Fibroblast of lung (primary cell): ENCODE results near the gene C6orf136. TPM values are rescaled to one million over a fixed set of nuclear protein-coding genes. Genes with fewer than 3 reads are reported as not detected.

Source experiments
- DNase-seq, 2 donors: peaks; one replicate each; pipeline versions ENCODE4 v3.0.0 to v3.0.0-alpha.2; 2010; ENCODE audit warnings: low read depth in 2 of 2
- H2AFZ ChIP-seq: 2 replicates; pipeline ENCODE4 v1.5.1; 2012; ENCODE audit warnings: low read length, control low read depth, inconsistent platforms
- H3K27ac ChIP-seq: 2 replicates; pipeline ENCODE4 v1.5.1; 2011; ENCODE audit warnings: low read length, control low read depth; ENCODE audit not compliant: insufficient read depth
- H3K27me3 ChIP-seq: 2 replicates; pipeline ENCODE4 v1.5.1; 2011; ENCODE audit warnings: mild to moderate bottlenecking, low read length; ENCODE audit not compliant: control insufficient read depth, insufficient read depth
- H3K36me3 ChIP-seq: 2 replicates; pipeline ENCODE4 v1.5.1; 2011; ENCODE audit warnings: low read length; ENCODE audit not compliant: control insufficient read depth, insufficient read depth
- H3K4me1 ChIP-seq: 2 replicates; pipeline ENCODE4 v1.5.1; 2011; ENCODE audit warnings: low read length; ENCODE audit not compliant: control insufficient read depth, insufficient read depth; ENCODE audit errors: extremely low read depth
- H3K4me2 ChIP-seq: 2 replicates; pipeline ENCODE4 v1.5.1; 2011; ENCODE audit warnings: low read length, control low read depth; ENCODE audit not compliant: insufficient read depth; ENCODE audit errors: extremely low read depth
- H3K4me3 ChIP-seq, 4 experiments: fragments of 200-600 bp in 1 of 4; sonication (generic) in 1 of 4; replicated peaks in 1 of 4; 2 replicates each; pipeline ENCODE4 v1.5.1; 2011 to 2016; ENCODE audit warnings: low read length in 4 of 4, low read depth in 3 of 4, mild to moderate bottlenecking in 3 of 4, control low read depth in 2 of 4, inconsistent platforms in 1 of 4, mixed read lengths in 1 of 4; ENCODE audit not compliant: insufficient read depth in 1 of 4; ENCODE audit errors: control extremely low read depth in 1 of 4
- H3K79me2 ChIP-seq: 2 replicates; pipeline ENCODE4 v1.5.1; 2012; ENCODE audit warnings: mild to moderate bottlenecking, low read length, inconsistent platforms; ENCODE audit not compliant: control insufficient read depth, insufficient read depth
- H3K9ac ChIP-seq: 2 replicates; pipeline ENCODE4 v1.5.1; 2011; ENCODE audit warnings: mild to moderate bottlenecking, low read length, control low read depth; ENCODE audit not compliant: insufficient read depth
- H3K9me3 ChIP-seq: 2 replicates; pipeline ENCODE4 v1.5.1; 2012; ENCODE audit warnings: low read depth, low read length; ENCODE audit not compliant: control insufficient read depth, insufficient read depth
- H4K20me1 ChIP-seq: 2 replicates; pipeline ENCODE4 v1.5.1; 2011; ENCODE audit warnings: low read length; ENCODE audit not compliant: control insufficient read depth, insufficient read depth; ENCODE audit errors: extremely low read depth
- EZH2 ChIP-seq: IDR thresholded peaks from 2 replicates; pipeline ENCODE4 v1.5.1; 2012; ENCODE audit warnings: low read length, control low read depth, mild to moderate bottlenecking; ENCODE audit errors: missing control alignments
- polyA plus RNA-seq, 2 donors: library from polyadenylated mRNA; depleted of rRNA in 1 of 2; stranded (reverse) in 1 of 2; unstranded in 1 of 2; fragments of >200 nt; gene quantifications; 2 replicates each; pipeline ENCODE4 v1.2.1, GENCODE V29; 2011 to 2012; ENCODE audit warnings: missing spikeins in 1 of 2
- total RNA-seq: library from RNA; depleted of rRNA; stranded (reverse); fragments of >200 nt; gene quantifications from 2 replicates; pipeline ENCODE4 v1.2.1, GENCODE V29; 2014
- TF ChIP-seq, protein P1 (sequence below), 2 donors: IDR thresholded peaks in 1 of 2; conservative IDR thresholded peaks in 1 of 2; 1 replicate in 1 of 2; 2 replicates in 1 of 2; pipeline ENCODE4 v1.5.1; 2011 to 2012; ENCODE audit warnings: low read length in 2 of 2, control low read depth in 1 of 2, inconsistent platforms in 1 of 2, low read depth in 1 of 2, mild to moderate bottlenecking in 1 of 2

Gene C6orf136
- total and polyA plus RNA-seq, 2 donors (not counting 1 experiment from before 2014, with no cell fraction given) = 2.5 to 3.6 TPM

DNA sequence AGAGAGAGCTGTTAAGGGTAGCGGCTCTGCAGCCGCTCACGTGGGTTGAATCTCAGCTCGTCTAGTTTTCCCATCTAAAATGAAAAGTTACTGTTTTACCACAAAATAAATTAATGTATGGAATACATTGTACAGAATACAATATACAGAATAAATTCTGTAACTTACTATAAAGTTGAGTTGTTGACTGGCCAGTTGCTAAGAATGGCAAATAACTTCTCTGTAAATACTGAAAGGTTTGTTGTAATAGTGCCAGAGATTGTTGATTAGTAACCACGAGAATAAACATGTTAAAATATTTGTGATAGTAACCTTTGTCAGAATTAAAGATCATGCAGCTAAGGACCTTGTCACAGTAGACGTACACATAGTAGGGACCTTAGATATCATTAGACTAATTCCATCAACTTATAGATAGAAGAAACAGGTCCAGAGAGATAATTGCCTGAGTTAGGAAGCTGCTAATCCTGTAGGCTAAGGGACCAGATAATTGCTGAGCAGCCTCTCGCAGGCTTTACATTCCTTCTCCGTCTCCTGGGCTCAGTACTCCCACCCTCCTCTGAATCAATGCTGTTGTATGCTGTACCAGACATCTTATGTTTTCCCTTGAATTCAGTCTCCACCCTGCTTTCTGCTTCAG is 44.4 kb downstream of the C6orf136 start:
- H3K27ac ChIP-seq = peak overlapping the region; percentile 99
- peak overlapping the region; percentile 96 for H3K4me2 ChIP-seq
- no peaks in the 10 kb centered on the region for H4K20me1 ChIP-seq
- peaks cover 32% of the 10 kb centered on the region for H3K79me2 ChIP-seq
- H2AFZ ChIP-seq = peak overlapping the region; percentile 35
- H3K4me3 ChIP-seq = peak overlapping the region; percentile 31 to 95 (median 66)
- H3K9me3 ChIP-seq = no peaks in the 10 kb centered on the region
- H3K36me3 ChIP-seq = no peaks in the 10 kb centered on the region
- TF ChIP-seq, protein P1, sequence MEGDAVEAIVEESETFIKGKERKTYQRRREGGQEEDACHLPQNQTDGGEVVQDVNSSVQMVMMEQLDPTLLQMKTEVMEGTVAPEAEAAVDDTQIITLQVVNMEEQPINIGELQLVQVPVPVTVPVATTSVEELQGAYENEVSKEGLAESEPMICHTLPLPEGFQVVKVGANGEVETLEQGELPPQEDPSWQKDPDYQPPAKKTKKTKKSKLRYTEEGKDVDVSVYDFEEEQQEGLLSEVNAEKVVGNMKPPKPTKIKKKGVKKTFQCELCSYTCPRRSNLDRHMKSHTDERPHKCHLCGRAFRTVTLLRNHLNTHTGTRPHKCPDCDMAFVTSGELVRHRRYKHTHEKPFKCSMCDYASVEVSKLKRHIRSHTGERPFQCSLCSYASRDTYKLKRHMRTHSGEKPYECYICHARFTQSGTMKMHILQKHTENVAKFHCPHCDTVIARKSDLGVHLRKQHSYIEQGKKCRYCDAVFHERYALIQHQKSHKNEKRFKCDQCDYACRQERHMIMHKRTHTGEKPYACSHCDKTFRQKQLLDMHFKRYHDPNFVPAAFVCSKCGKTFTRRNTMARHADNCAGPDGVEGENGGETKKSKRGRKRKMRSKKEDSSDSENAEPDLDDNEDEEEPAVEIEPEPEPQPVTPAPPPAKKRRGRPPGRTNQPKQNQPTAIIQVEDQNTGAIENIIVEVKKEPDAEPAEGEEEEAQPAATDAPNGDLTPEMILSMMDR (conservative IDR thresholded peaks at IDR 0.05 in 1 of 2, IDR thresholded peaks at IDR 0.05 in 1 of 2; ENCODE audit: low read depth in 1 of 2, low read length in 2 of 2) = no peak
- no peak for TF ChIP-seq EZH2
- H3K27me3 ChIP-seq = no peaks in the 10 kb centered on the region
- H3K9ac ChIP-seq = peak overlapping the region; percentile 49
- peaks cover 29% of the 10 kb centered on the region for H3K4me1 ChIP-seq
- DNase-seq = no peak

DNA sequence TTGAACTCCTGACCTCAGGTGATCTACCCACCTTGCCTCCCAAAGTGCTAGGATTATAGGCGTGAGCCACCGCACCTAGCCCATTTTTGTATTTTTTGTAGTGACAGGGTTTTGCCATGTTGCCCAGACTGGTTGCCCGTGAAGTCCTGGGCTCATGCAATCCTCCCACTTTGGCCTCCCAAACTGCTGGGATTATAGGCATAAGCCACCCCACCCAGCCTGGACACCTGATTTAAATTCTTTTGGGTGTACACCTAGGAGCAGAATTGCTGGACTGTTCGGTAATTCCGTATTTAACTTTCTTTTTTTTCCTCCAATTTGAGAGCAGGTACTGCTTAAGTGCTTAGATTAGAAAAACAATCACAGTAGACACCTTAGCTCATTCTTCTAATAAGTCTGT is 49.5 kb downstream of the C6orf136 start:
- Histone ChIP-seq H3K4me3 (no peak overlapping the region), H3K27me3 (no peaks in the 10 kb centered on the region), H3K4me2 (no peak overlapping the region), H2AFZ (no peak overlapping the region), H3K36me3 (peaks cover 3% of the 10 kb centered on the region), H3K9me3 (no peaks in the 10 kb centered on the region), H3K4me1 (peaks cover 5% of the 10 kb centered on the region), H4K20me1 (no peaks in the 10 kb centered on the region), H3K79me2 (no peaks in the 10 kb centered on the region), H3K9ac (no peak overlapping the region), H3K27ac (no peak overlapping the region)
- TF ChIP-seq EZH2 = no peak
- no peak for DNase-seq

DNA sequence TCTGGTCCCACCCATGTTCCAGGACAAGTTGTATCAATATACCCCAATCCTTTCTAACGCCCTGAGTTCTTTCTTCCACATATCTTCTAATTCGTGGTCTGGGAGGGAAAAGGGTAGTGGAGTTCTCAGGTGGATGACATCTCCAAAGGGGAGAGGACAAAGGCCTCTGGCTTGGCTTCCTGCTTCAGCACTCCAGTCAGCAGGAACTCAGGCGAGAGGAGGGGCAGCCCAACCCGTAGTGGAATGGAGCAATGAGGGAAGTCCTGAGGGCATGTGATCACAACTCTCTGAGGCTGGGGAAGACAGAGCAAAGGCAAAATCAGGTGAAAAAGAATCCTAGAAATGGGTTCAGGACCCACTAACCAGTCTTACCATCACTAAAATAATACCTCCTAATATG is 53.4 kb downstream of the C6orf136 start:
- no peak overlapping the region for H3K27ac ChIP-seq
- H3K4me2 ChIP-seq = no peak overlapping the region
- H3K4me3 ChIP-seq = no peak overlapping the region
- no peaks in the 10 kb centered on the region for H3K27me3 ChIP-seq
- H3K79me2 ChIP-seq = no peaks in the 10 kb centered on the region
- H3K36me3 ChIP-seq = peaks cover 3% of the 10 kb centered on the region
- TF ChIP-seq, protein P1 (conservative IDR thresholded peaks at IDR 0.05 in 1 of 2, IDR thresholded peaks at IDR 0.05 in 1 of 2; ENCODE audit: low read depth in 1 of 2, low read length in 2 of 2) = no peak
- no peak for TF ChIP-seq EZH2
- no peak for DNase-seq
- H4K20me1 ChIP-seq = no peaks in the 10 kb centered on the region
- no peak overlapping the region for H2AFZ ChIP-seq
- H3K9ac ChIP-seq = no peak overlapping the region
- peaks cover 1% of the 10 kb centered on the region for H3K4me1 ChIP-seq
- no peaks in the 10 kb centered on the region for H3K9me3 ChIP-seq

Other genes starting within 250 kb of the C6orf136 start
- 213 and 254 TPM in 2 replicates for gene HLA-E, start 157.6 kb upstream of the C6orf136 start, total RNA-seq
- gene HLA-E, start 157.6 kb upstream of the C6orf136 start, polyA plus RNA-seq = 115 and 183 TPM in 2 replicates
- gene GNL1, start 90.6 kb upstream of the C6orf136 start, total RNA-seq = 50.1 and 67.0 TPM in 2 replicates
- gene GNL1, start 90.6 kb upstream of the C6orf136 start, polyA plus RNA-seq = 33.4 and 35.2 TPM in 2 replicates
- gene PRR3, start 89.8 kb upstream of the C6orf136 start, total RNA-seq = 5.1 and 6.6 TPM in 2 replicates
- gene PRR3, start 89.8 kb upstream of the C6orf136 start, polyA plus RNA-seq = 19.0 and 23.2 TPM in 2 replicates
- gene ABCF1, start 75.7 kb upstream of the C6orf136 start, total RNA-seq = 35.5 and 37.2 TPM in 2 replicates
- 49.2 and 62.6 TPM in 2 replicates for gene ABCF1, start 75.7 kb upstream of the C6orf136 start, polyA plus RNA-seq
- gene PPP1R10, start 29.9 kb upstream of the C6orf136 start, total RNA-seq = 18.2 and 28.2 TPM in 2 replicates
- 25.2 and 35.5 TPM in 2 replicates for gene PPP1R10, start 29.9 kb upstream of the C6orf136 start, polyA plus RNA-seq
- 76.8 and 85.5 TPM in 2 replicates for gene MRPS18B, start 29.3 kb upstream of the C6orf136 start, total RNA-seq
- 53.1 and 79.5 TPM in 2 replicates for gene MRPS18B, start 29.3 kb upstream of the C6orf136 start, polyA plus RNA-seq
- gene ATAT1, start 20.3 kb upstream of the C6orf136 start, total RNA-seq = 3.9 and 5.1 TPM in 2 replicates
- gene ATAT1, start 20.3 kb upstream of the C6orf136 start, polyA plus RNA-seq = 6.8 and 8.8 TPM in 2 replicates
- 33.1 and 34.8 TPM in 2 replicates for gene DHX16, start 25.9 kb downstream of the C6orf136 start, total RNA-seq
- 22.5 and 33.2 TPM in 2 replicates for gene DHX16, start 25.9 kb downstream of the C6orf136 start, polyA plus RNA-seq
- 44.4 and 63.4 TPM in 2 replicates for gene PPP1R18, start 39.5 kb downstream of the C6orf136 start, total RNA-seq
- 92.6 and 122 TPM in 2 replicates for gene PPP1R18, start 39.5 kb downstream of the C6orf136 start, polyA plus RNA-seq
- 1.5 and 2.5 TPM in 2 replicates for gene NRM, start 43.9 kb downstream of the C6orf136 start, total RNA-seq
- gene NRM, start 43.9 kb downstream of the C6orf136 start, polyA plus RNA-seq = 18.3 and 39.6 TPM in 2 replicates
- 3.3 and 5.0 TPM in 2 replicates for gene MDC1, start 70.1 kb downstream of the C6orf136 start, total RNA-seq
- gene MDC1, start 70.1 kb downstream of the C6orf136 start, polyA plus RNA-seq = 3.3 and 7.4 TPM in 2 replicates
- 432 and 551 TPM in 2 replicates for gene TUBB, start 73.2 kb downstream of the C6orf136 start, total RNA-seq
- gene TUBB, start 73.2 kb downstream of the C6orf136 start, polyA plus RNA-seq = 1,493 and 2,513 TPM in 2 replicates
- 136 and 180 TPM in 2 replicates for gene FLOT1, start 95.6 kb downstream of the C6orf136 start, total RNA-seq
- gene FLOT1, start 95.6 kb downstream of the C6orf136 start, polyA plus RNA-seq = 301 TPM in 2 replicates
- gene IER3, start 97.4 kb downstream of the C6orf136 start, total RNA-seq = 42.9 and 43.3 TPM in 2 replicates
- gene IER3, start 97.4 kb downstream of the C6orf136 start, polyA plus RNA-seq = 34.2 and 102 TPM in 2 replicates
- gene DDR1, start 237.4 kb downstream of the C6orf136 start, total RNA-seq = 16.7 and 17.5 TPM in 2 replicates
- 6.2 and 10.9 TPM in 2 replicates for gene DDR1, start 237.4 kb downstream of the C6orf136 start, polyA plus RNA-seq